H1 (cell line): ENCODE data around the gene PIGH. TPM values are rescaled to one million over a fixed set of nuclear protein-coding genes. Genes with fewer than 3 reads are reported as not detected.

Experiments
- ATF2 ChIP-seq: IDR thresholded peaks from 2 replicates; pipeline ENCODE4 v1.6.1; 2012; ENCODE audit warnings: low read length, inconsistent platforms
- CHD7 ChIP-seq: fragments of 300-600 bp; sonication (generic); IDR thresholded peaks from 2 replicates; pipeline ENCODE4 v1.7.1; 2012; ENCODE audit warnings: low read length, moderate library complexity, mild to moderate bottlenecking, inconsistent platforms; ENCODE audit not compliant: insufficient replicate concordance
- E2F6 ChIP-seq: IDR thresholded peaks from 2 replicates; pipeline ENCODE4 v1.6.1; 2012; ENCODE audit warnings: inconsistent platforms
- KDM4A ChIP-seq: IDR thresholded peaks from one replicate; pipeline ENCODE4 v1.7.1; 2012; ENCODE audit warnings: low read depth, mild to moderate bottlenecking, moderate library complexity, low read length, inconsistent platforms; ENCODE audit not compliant: severe bottlenecking
- MAX ChIP-seq: IDR thresholded peaks from 2 replicates; pipeline ENCODE4 v1.6.1; 2012; ENCODE audit warnings: inconsistent platforms
- NANOG ChIP-seq: IDR thresholded peaks from 2 replicates; pipeline ENCODE4 v1.6.1; 2011; ENCODE audit warnings: low read length, low read depth, mild to moderate bottlenecking, inconsistent platforms; ENCODE audit not compliant: insufficient read depth, poor library complexity, severe bottlenecking
- POLR2A ChIP-seq, 2 experiments: IDR thresholded peaks; 1 replicate in 1 of 2; 2 replicates in 1 of 2; pipeline ENCODE4 v1.6.1; 2011; ENCODE audit warnings: low read depth in 2 of 2, low read length in 2 of 2, mild to moderate bottlenecking in 2 of 2; ENCODE audit errors: control extremely low read depth in 1 of 2
- TCF12 ChIP-seq: IDR thresholded peaks from 2 replicates; pipeline ENCODE4 v1.6.1; 2011; ENCODE audit warnings: low read depth, mild to moderate bottlenecking, low read length
- polyA plus RNA-seq, 7 experiments: library from polyadenylated mRNA; depleted of rRNA in 3 of 7; stranded (reverse) in 5 of 7; unstranded in 2 of 7; fragments of >200 nt in 5 of 7; fragments of 200-250 nt in 2 of 7; gene quantifications; 1 replicate in 5 of 7; 2 replicates in 1 of 7; 4 replicates in 1 of 7; pipeline versions ENCODE4 v1.2.1 to v1.2.3, GENCODE V29; 2011 to 2013; ENCODE audit warnings: missing spikeins in 2 of 7, mixed read lengths in 2 of 7
- total RNA-seq: library from RNA; stranded (reverse); fragmentation: NEBNext Ultra II Directional; extraction: Animal tissue kit (Norgen Biotek cat#: 25700); gene quantifications from 2 replicates; pipeline ENCODE4 v1.2.1, GENCODE V29; 2021

Gene PIGH
- total and polyA plus RNA-seq, 2 of the 8 experiments (the other 6 are each of a cell fraction or from before 2014, with no cell fraction given), result 7.2 to 8.6 TPM

GRCh38 chr14:67553547-67553946, 46.5 kb downstream of the PIGH start (continued):
- no peak for TF ChIP-seq CHD7
- TF ChIP-seq E2F6, result no peak
- TF ChIP-seq NANOG, result no peak
- TF ChIP-seq POLR2A (IDR thresholded peaks at IDR 0.05; ENCODE audit: control extremely low read depth in 1 of 2, low read depth in 2 of 2, low read length in 2 of 2), result no peak
- no peak for TF ChIP-seq TCF12
- TF ChIP-seq MAX, result no peak
- no peak for TF ChIP-seq ATF2
- no peak for TF ChIP-seq KDM4A
